ENCODE measurements around the gene PPIA.
"Not testable (repeated sequence)": the region's sequence is repeated elsewhere in the genome, so short reads cannot be mapped to it uniquely, and the experiment has no call there.

PPIA gene

DNA sequence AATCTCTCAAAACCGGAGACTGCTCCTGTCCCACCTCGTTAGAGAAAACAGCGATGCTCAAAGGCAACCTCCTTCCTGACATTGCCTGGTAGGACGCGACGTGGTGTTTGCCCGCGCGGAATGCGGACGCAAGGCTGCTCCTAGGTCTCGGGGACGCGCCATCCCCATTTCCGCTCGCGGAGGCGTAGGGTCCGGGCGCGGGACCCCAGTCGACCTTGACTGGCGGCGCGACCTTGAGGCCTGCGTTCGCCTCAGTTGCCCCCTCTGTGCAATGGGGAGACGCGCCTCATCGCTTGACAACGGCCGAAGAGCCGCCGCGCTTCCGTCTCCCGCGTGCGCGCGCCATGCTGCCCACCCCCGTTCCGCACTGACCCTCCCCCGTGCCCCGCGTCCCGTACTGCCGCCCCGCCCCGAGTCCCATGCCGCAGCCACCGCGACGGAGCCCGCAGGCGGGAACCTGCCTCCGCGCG lies 412 bp upstream of the PPIA start:
- POLR2A ChIA-PET: no interaction called here
- TF ChIP-seq, protein P1, sequence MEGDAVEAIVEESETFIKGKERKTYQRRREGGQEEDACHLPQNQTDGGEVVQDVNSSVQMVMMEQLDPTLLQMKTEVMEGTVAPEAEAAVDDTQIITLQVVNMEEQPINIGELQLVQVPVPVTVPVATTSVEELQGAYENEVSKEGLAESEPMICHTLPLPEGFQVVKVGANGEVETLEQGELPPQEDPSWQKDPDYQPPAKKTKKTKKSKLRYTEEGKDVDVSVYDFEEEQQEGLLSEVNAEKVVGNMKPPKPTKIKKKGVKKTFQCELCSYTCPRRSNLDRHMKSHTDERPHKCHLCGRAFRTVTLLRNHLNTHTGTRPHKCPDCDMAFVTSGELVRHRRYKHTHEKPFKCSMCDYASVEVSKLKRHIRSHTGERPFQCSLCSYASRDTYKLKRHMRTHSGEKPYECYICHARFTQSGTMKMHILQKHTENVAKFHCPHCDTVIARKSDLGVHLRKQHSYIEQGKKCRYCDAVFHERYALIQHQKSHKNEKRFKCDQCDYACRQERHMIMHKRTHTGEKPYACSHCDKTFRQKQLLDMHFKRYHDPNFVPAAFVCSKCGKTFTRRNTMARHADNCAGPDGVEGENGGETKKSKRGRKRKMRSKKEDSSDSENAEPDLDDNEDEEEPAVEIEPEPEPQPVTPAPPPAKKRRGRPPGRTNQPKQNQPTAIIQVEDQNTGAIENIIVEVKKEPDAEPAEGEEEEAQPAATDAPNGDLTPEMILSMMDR (IDR thresholded peaks at IDR 0.05; ENCODE audit: control extremely low read depth, extremely low read depth, low read depth, missing control alignments): no peak
- DNase-seq (ENCODE audit: extremely low spot score): no peak
- CTCF ChIA-PET: no interaction called here

DNA sequence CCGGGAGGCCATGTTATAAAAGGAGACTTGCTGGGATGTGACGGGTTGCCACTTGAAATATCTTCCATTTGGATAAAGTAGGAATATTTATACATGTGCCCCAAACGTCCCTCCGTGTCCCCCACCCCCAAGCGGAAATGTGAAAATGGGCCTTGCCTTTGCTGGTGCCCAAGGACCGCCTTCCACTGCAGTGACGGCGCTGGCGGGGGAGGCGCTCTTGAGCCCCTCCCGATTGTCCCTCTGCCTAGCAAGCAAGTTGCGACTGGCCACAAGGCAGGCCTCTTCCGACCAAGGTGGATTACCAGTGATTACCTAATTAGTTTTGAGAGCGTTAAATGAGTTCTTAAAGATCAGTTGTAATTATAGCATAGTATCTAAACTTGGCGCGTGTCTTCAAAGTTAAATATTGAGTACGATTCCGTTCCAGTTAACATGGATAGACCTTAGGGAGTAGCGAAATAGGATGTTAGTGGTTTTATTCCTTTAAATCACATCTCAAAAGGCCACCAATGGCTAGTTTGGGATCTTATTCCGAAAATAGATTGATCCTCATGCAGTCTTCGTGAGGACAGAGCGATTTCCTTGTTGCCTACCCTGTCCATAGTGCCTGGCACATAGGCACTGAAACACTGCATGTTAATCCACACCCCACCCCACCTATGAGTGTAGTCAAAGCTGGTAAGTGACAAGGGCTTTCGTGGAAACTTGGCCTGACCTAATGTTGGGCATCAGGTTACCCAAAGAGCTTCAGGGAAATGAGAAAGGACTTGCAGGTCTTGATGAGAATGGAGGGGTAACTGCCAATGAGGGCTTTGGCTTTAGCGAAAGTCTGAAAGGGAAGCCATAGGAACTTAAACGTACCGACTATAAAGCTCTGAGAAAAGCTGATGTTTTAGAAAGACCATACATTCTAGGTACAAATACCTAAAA lies 1.1 kb downstream of the PPIA start:
- TF ChIP-seq, protein P1 (IDR thresholded peaks at IDR 0.05; ENCODE audit: control extremely low read depth, extremely low read depth, low read depth, missing control alignments): peak; percentile 59
- DNase-seq (ENCODE audit: extremely low spot score): peak; percentile 79
- ChIA-PET CTCF (interaction anchor here (0.6 to 4.4 kb wide), 21 partner anchors 11 to 339 kb away, joined by 3 to 24 read pairs (median 3); partner anchors contain the start of genes OGDH and PURB), POLR2A (interaction anchor here (0.6 to 1.8 kb wide), 15 partner anchors 8 to 1215 kb away, joined by 3 to 10 read pairs (median 3); partner anchors contain the start of genes OGDH and PURB)

DNA sequence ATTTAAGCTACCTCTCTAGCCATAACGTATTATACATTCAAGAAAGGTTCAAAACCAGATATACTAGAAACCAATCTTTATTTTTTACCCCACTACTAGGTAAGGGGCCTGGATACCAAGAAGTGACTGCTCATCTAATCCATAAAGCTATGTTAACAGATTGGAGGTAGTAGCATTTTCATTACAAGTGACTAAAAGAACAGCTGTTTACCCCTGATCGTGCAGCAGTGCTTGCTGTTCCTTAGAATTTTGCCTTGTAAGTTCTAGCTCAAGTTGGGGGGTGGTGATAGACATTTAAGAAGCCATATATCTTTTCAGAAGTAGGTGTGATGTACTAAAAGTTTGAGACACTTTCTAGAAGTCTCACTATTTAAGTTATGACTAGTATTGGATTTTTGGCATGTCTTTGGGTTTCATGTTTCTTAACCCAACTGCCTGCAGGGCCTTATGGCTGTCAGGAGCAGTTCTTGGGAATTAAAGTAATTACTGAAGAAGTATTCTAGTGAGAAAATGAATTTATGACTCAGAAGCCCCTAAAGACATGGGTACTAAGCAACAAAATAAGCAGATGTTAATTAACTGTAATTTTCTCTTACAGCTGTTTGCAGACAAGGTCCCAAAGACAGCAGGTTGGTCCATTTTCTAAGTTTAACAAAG lies 2.3 kb downstream of the PPIA start:
- ChIA-PET CTCF (interaction anchor here (0.6 to 4.4 kb wide), 19 partner anchors 10 to 435 kb away, joined by 3 to 24 read pairs (median 3); partner anchors contain the start of gene PURB), POLR2A (interaction anchor here (0.6 to 1.8 kb wide), 8 partner anchors 18 to 1216 kb away, joined by 3 to 10 read pairs (median 4); partner anchors contain the start of gene PURB)
- TF ChIP-seq, protein P1 (IDR thresholded peaks at IDR 0.05; ENCODE audit: control extremely low read depth, extremely low read depth, low read depth, missing control alignments): no peak
- DNase-seq (ENCODE audit: extremely low spot score): no peak

DNA sequence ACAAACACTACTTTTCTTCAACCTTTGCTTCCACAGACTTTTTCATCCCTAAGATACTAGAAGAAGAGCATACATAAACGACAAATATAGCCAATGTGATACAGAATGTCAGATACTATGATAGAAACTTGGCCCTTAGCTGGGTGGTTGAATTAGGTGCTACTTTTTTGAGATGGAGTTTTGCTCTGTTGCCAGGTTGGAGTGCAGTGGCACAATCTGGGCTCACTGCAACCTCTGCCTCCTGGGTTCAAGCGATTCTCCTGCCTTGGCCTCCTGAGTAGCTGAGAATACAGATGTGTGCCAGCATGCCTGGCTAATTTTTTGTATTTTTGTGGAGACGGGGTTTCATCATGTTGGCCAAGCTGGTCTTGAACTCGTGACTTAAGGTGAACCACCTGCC lies 3.5 kb downstream of the PPIA start:
- ChIA-PET POLR2A (interaction anchor here (0.7 to 0.9 kb wide), 2 partner anchors 179 to 232 kb away, joined by 4 to 5 read pairs; no protein-coding TSS in a partner anchor), CTCF (interaction anchor here (0.8 to 4.4 kb wide), 4 partner anchors 9 to 198 kb away, joined by 3 to 24 read pairs (median 3); partner anchors contain the start of gene H2AZ2)
- no peak for DNase-seq (ENCODE audit: extremely low spot score)
- TF ChIP-seq, protein P1 (IDR thresholded peaks at IDR 0.05; ENCODE audit: control extremely low read depth, extremely low read depth, low read depth, missing control alignments): no peak

DNA sequence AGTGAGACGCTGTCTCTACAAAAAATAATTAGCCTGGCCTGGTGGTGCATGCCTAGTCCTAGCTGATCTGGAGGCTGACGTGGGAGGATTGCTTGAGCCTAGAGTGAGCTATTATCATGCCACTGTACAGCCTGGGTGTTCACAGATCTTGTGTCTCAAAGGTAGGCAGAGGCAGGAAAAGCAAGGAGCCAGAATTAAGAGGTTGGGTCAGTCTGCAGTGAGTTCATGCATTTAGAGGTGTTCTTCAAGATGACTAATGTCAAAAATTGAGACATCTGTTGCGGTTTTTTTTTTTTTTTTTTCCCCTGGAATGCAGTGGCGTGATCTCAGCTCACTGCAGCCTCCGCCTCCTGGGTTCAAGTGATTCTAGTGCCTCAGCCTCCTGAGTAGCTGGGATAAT lies 5.4 kb downstream of the PPIA start:
- POLR2A ChIA-PET: no interaction called here
- CTCF ChIA-PET: interaction anchor here (1.2 kb wide), 1 partner anchor 42 kb away, joined by 4 read pairs; no protein-coding TSS in a partner anchor
- TF ChIP-seq, protein P1 (IDR thresholded peaks at IDR 0.05; ENCODE audit: control extremely low read depth, extremely low read depth, low read depth, missing control alignments): no peak
- no peak for DNase-seq (ENCODE audit: extremely low spot score)

DNA sequence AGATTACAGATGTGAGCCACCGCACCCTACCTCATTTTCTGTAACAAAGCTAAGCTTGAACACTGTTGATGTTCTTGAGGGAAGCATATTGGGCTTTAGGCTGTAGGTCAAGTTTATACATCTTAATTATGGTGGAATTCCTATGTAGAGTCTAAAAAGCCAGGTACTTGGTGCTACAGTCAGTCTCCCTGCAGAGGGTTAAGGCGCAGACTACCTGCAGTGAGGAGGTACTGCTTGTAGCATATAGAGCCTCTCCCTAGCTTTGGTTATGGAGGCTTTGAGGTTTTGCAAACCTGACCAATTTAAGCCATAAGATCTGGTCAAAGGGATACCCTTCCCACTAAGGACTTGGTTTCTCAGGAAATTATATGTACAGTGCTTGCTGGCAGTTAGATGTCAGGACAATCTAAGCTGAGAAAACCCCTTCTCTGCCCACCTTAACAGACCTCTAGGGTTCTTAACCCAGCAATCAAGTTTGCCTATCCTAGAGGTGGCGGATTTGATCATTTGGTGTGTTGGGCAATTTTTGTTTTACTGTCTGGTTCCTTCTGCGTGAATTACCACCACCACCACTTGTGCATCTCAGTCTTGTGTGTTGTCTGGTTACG lies 6.0 kb downstream of the PPIA start:
- POLR2A ChIA-PET: no interaction called here
- TF ChIP-seq, protein P1 (IDR thresholded peaks at IDR 0.05; ENCODE audit: control extremely low read depth, extremely low read depth, low read depth, missing control alignments): no peak
- DNase-seq (ENCODE audit: extremely low spot score): no peak
- CTCF ChIA-PET: interaction anchor here (1.2 kb wide), 1 partner anchor 42 kb away, joined by 4 read pairs; no protein-coding TSS in a partner anchor

DNA sequence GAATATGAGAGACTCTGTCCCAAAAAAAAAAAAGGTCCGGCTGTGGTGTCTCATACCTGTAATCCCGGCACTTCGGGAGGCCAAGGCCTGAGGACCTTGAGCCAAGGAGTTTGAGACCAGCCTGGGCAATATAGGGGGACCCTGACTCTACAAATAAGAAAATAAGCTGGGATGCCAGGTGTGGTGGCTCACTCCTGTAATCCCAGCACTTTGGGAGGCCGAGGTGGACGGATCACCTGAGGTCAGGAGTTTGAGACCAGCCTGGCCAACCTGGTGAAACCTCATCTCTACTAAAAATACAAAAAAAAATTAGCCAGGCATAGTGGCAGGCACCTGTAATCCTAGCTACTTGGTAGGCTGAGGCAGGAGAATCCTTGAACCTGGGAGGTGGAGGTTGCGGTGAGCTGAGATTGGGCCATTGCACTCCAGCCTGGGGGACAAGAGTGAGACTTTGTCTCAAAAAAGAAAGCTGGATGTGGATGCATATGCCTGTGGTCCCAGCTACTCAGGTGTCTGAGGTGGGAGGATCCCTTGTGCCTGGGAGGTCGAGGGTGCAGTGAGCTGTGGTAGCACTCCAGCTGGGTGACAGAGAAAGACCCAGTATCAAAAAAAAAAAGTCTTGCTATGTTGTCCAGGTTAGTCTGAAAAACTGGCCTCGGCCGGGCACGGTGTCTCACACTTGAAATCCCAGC lies 7.5 kb downstream of the PPIA start:
- ChIA-PET POLR2A (interaction anchor here (0.5 to 0.7 kb wide), 2 partner anchors 172 to 283 kb away, joined by 4 to 7 read pairs; no protein-coding TSS in a partner anchor), CTCF (interaction anchor here (1.1 to 1.8 kb wide), 3 partner anchors 9 to 31 kb away, joined by 3 to 4 read pairs (median 3); no protein-coding TSS in a partner anchor)

More for the DNA sequence above, 7.5 kb downstream of the PPIA start:
- DNase-seq (ENCODE audit: extremely low spot score): not testable (repeated sequence)

Measured in GM10248 (cell line).